ENCODE measurements around the gene DUSP22. TPM values are rescaled to one million over a fixed set of nuclear protein-coding genes. Genes with fewer than 3 reads are reported as not detected.
"Not testable (repeated sequence)": the region's sequence is repeated elsewhere in the genome, so short reads cannot be mapped to it uniquely, and the experiment has no call there.

The DUSP22 gene, protein sequence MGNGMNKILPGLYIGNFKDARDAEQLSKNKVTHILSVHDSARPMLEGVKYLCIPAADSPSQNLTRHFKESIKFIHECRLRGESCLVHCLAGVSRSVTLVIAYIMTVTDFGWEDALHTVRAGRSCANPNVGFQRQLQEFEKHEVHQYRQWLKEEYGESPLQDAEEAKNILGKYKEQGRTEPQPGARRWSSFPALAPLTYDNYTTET
- total RNA-seq (10 to 100 TPM; 56.7 to 65.8 TPM), polyA plus RNA-seq (10 to 100 TPM; 23.0 to 41.8 TPM)
- long read RNA-seq, donor 1, transcript DUSP22-201 (8 exons, 1,485 nt): minor isoform, 20 of 129 reads
- long read RNA-seq, donor 1, transcript DUSP22-207 (7 exons, 587 nt): minor isoform, 6 of 129 reads
- long read RNA-seq, donor 1, transcript DUSP22-202 (7 exons, 3,098 nt): major isoform, 53 of 129 reads
- long read RNA-seq, donor 1, transcript DUSP22-208 (6 exons, 1,166 nt): minor isoform, 32 of 129 reads
- long read RNA-seq, donor 1, partial matches to known transcripts: 0 of 129 reads
- long read RNA-seq, donor 1, other reads (novel, unspliced or antisense): 15 of 129 reads
- long read RNA-seq, donor 2, transcript DUSP22-202 (7 exons, 3,098 nt): major isoform, 16 of 35 reads
- long read RNA-seq, donor 2, transcript DUSP22-208 (6 exons, 1,166 nt): minor isoform, 7 of 35 reads
- long read RNA-seq, donor 2, partial matches to known transcripts: 1 of 35 reads
- long read RNA-seq, donor 2, other reads (novel, unspliced or antisense): 10 of 35 reads

DNA sequence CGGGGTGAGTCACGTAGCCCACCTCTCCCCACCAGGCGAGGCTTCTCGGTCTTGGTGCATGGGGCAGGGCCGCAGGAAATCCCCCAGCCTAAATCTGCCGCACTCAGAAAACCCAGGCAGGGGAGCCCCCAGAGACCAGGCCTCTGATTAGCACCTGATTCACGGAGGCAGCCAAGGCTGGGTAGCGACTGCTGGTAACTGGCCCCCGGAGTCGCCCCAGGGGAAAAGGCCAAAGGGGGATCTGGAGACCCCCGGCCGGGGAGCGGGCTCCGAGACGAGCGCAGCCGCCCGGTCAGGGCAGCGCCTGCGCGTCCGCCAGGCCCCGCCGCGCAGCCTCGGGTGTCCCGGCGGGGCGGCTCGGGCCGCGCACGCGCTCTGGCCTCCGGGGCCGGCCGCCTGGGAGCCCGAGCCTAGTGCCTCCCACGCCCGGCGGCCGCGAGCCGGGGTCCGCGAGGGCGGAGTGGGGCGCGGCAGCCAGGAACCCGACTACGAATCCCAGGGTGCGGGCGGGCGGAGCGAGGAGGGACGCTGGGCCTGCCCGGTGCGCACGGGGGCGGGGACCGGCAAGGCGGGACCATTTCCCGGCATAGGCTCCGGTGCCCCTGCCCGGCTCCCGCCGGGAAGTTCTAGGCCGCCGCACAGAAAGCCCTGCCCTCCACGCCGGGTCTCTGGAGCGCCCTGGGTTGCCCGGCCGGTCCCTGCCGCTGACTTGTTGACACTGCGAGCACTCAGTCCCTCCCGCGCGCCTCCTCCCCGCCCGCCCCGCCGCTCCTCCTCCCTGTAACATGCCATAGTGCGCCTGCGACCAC lies at the start of gene DUSP22:
TSS of gene DUSP22 (plus strand) at position 791 of the 809 bp plus-strand sequence. CDS start 53 bp downstream, outside the sequence.
- peaks cover 0 to 2% of the 10 kb centered on the region in 2 donors for H3K4me1 ChIP-seq (ENCODE audit: control insufficient read depth in 1 of 2, insufficient read depth in 2 of 2, low read length in 2 of 2)

DNA sequence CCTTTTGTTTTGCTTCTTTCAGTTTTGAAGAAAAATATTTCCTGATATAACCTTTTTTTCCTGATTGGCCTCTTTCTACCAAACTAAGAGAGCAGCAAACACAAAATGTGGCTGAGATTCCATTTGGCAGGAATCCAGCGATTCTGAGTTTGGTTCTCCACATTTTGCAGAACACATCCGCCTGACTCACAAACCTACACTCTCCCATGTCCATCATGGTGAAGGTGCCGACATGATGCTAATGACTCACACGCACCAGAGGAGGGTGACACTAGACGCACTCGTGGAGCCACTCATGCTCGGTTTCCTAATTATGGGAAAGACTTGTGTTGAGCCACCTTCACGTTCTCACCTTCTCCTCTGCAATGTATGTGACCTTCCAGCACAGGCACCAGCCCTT lies 45.9 kb upstream of the DUSP22 start:
- H3K9me3 ChIP-seq (ENCODE audit: control insufficient read depth, low read length): peaks cover 2% of the 10 kb centered on the region
- no peaks in the 10 kb centered on the region for H3K27me3 ChIP-seq (ENCODE audit: control insufficient read depth in 1 of 2, insufficient read depth in 2 of 2, low read length in 1 of 2)
- no peaks in the 10 kb centered on the region for H3K4me1 ChIP-seq (ENCODE audit: control insufficient read depth in 1 of 2, insufficient read depth in 2 of 2, low read length in 2 of 2)
- no peak overlapping the region for H3K27ac ChIP-seq (ENCODE audit: low read depth in 1 of 2, low read length in 2 of 2)
- ATAC-seq (ENCODE audit: low FRiP score): no peak
- WGBS, 2 donors: 58 to 61% methylated on average over 8 of the region's 8 CpGs
- H3K4me3 ChIP-seq (ENCODE audit: low read length in 2 of 2): no peak overlapping the region
- no peak for DNase-seq
- H3K36me3 ChIP-seq (ENCODE audit: control insufficient read depth in 1 of 2, insufficient read depth in 2 of 2, low read length in 1 of 2): no peaks in the 10 kb centered on the region
- intact Hi-C loops (cut with DNase I): no loop called here

More for the DNA sequence above, at the start of gene DUSP22:
- 19 to 28% methylated on average over 85 of the region's 85 CpGs for WGBS, 2 donors
- intact Hi-C loops (cut with DNase I): no loop called here
- H3K9me3 ChIP-seq (ENCODE audit: control insufficient read depth, low read length): no peaks in the 10 kb centered on the region
- ATAC-seq (ENCODE audit: low FRiP score) (peak; percentile 94), DNase-seq (peak; percentile 94 to 96)
- no peaks in the 10 kb centered on the region for H3K36me3 ChIP-seq (ENCODE audit: control insufficient read depth in 1 of 2, insufficient read depth in 2 of 2, low read length in 1 of 2)
- H3K4me3 ChIP-seq (ENCODE audit: low read length in 2 of 2): peak within 1 kb of the TSS; percentile 38 to 71
- no peaks in the 10 kb centered on the region for H3K27me3 ChIP-seq (ENCODE audit: control insufficient read depth in 1 of 2, insufficient read depth in 2 of 2, low read length in 1 of 2)
- H3K27ac ChIP-seq (ENCODE audit: low read depth in 1 of 2, low read length in 2 of 2): peak within 1 kb of the TSS; percentile 33 to 85

DNA sequence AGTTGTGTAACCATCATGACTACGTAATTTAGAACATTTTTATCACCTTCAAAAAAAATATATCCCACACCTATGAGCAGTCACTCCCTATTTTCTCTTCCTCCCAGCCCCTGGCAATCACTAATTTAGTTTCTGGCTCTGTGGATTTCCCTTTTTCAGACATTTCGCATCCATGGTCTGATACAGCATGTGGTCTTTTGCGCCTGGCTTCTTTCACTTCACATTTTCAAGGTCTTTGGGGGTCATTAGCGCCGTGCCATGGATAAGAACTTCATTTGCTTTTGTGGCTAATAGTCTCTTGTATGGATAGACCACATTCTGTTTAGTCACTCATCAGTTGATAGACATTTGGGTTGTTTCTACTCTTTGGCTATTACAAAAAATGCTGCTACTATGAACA lies 44.9 kb upstream of the DUSP22 start:
- Histone ChIP-seq H3K9me3 (ENCODE audit: control insufficient read depth, low read length) (no peaks in the 10 kb centered on the region), H3K4me3 (ENCODE audit: low read length in 2 of 2) (no peak overlapping the region), H3K27ac (ENCODE audit: low read depth in 1 of 2, low read length in 2 of 2) (no peak overlapping the region), H3K27me3 (ENCODE audit: control insufficient read depth in 1 of 2, insufficient read depth in 2 of 2, low read length in 1 of 2) (no peaks in the 10 kb centered on the region), H3K4me1 (ENCODE audit: control insufficient read depth in 1 of 2, insufficient read depth in 2 of 2, low read length in 2 of 2) (no peaks in the 10 kb centered on the region), H3K36me3 (ENCODE audit: control insufficient read depth in 1 of 2, insufficient read depth in 2 of 2, low read length in 1 of 2) (no peaks in the 10 kb centered on the region)
- WGBS, 2 donors: 77 to 87% methylated on average over 5 of the region's 5 CpGs
- ATAC-seq (ENCODE audit: low FRiP score) (no peak), DNase-seq (no peak)
- intact Hi-C loops (cut with DNase I): no loop called here

DNA sequence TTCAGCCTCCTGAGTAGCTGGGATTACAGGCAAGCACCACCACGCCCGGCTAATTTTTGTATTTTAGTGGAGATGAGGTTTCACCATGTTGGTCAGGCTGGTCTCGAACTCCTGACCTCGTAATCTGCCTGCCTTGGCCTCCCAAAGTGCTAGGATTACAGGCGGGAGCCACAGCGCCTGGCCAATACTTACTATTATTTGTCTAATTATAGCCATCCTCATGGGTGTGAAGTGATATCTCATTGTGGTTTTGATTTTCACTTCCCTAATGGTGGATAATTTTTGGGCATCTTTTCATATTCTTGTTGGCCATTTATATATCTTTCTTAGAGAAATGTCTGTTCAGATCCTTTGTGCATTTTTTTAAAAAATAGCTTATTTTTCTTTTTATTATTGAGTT lies 44.2 kb upstream of the DUSP22 start:
- DNase-seq; H3K4me1 ChIP-seq (ENCODE audit: control insufficient read depth in 1 of 2, insufficient read depth in 2 of 2, low read length in 2 of 2); ATAC-seq (ENCODE audit: low FRiP score); H3K27ac ChIP-seq (ENCODE audit: low read depth in 1 of 2, low read length in 2 of 2); H3K4me3 ChIP-seq (ENCODE audit: low read length in 2 of 2); intact Hi-C loops (cut with DNase I); H3K9me3 ChIP-seq (ENCODE audit: control insufficient read depth, low read length); H3K36me3 ChIP-seq (ENCODE audit: control insufficient read depth in 1 of 2, insufficient read depth in 2 of 2, low read length in 1 of 2); H3K27me3 ChIP-seq (ENCODE audit: control insufficient read depth in 1 of 2, insufficient read depth in 2 of 2, low read length in 1 of 2): not testable (repeated sequence)
- WGBS, 2 donors: 91 to 92% methylated on average over 6 of the region's 6 CpGs

DNA sequence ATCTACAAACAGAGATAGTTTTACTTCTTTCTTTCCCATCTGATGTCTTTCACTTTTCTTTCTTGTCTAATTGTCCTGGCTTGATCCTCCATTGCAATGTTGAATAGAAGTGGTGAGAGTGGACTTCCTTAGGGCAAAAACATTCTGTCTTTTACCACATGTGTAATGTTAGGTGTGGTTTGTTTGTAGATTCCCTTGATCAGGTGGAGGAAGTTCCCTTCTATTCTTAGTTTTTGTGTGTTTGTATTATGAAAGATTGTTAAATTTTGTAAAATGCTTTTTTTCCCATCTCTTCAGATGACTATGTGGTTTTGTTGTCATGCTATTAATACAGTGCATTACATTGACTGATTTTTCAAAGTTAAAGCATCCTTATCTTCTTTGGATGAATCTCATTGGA lies 41.6 kb upstream of the DUSP22 start:
- Histone ChIP-seq H3K27ac (ENCODE audit: low read depth in 1 of 2, low read length in 2 of 2) (no peak overlapping the region), H3K36me3 (ENCODE audit: control insufficient read depth in 1 of 2, insufficient read depth in 2 of 2, low read length in 1 of 2) (no peaks in the 10 kb centered on the region), H3K4me3 (ENCODE audit: low read length in 2 of 2) (no peak overlapping the region), H3K9me3 (ENCODE audit: control insufficient read depth, low read length) (no peaks in the 10 kb centered on the region), H3K27me3 (ENCODE audit: control insufficient read depth in 1 of 2, insufficient read depth in 2 of 2, low read length in 1 of 2) (peaks cover 0 to 2% of the 10 kb centered on the region in 2 donors), H3K4me1 (ENCODE audit: control insufficient read depth in 1 of 2, insufficient read depth in 2 of 2, low read length in 2 of 2) (no peaks in the 10 kb centered on the region)
- DNase-seq: no peak
- intact Hi-C loops (cut with DNase I): no loop called here
- no peak for ATAC-seq (ENCODE audit: low FRiP score)

DNA sequence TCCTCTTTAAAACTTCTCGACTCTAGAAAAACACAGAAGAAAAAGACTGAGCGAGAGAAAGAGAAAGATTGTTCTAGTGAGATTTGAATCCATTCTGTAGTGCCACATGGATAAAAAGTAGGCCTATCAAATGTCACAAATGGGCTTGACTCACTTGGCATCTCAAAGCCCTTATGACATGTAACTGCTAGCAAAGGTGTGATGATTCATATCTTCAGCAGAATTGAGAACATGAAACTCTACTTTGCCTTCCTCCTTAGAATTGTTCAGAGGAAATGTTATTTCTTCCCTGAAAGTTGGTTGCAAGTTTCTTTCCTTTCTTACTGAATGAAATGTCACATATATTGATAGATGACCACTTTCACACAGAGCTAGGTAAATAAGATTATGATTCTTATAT lies 40.4 kb upstream of the DUSP22 start:
- H3K27ac ChIP-seq (ENCODE audit: low read depth in 1 of 2, low read length in 2 of 2): no peak overlapping the region
- intact Hi-C loops (cut with DNase I): no loop called here
- H3K36me3 ChIP-seq (ENCODE audit: control insufficient read depth in 1 of 2, insufficient read depth in 2 of 2, low read length in 1 of 2): no peaks in the 10 kb centered on the region
- ATAC-seq (ENCODE audit: low FRiP score) (no peak), DNase-seq (no peak)
- H3K4me1 ChIP-seq (ENCODE audit: control insufficient read depth in 1 of 2, insufficient read depth in 2 of 2, low read length in 2 of 2): no peaks in the 10 kb centered on the region
- WGBS, 2 donors: 35 to 54% methylated on average over 2 of the region's 2 CpGs
- H3K9me3 ChIP-seq (ENCODE audit: control insufficient read depth, low read length): no peaks in the 10 kb centered on the region
- peaks cover 0 to 2% of the 10 kb centered on the region in 2 donors for H3K27me3 ChIP-seq (ENCODE audit: control insufficient read depth in 1 of 2, insufficient read depth in 2 of 2, low read length in 1 of 2)
- H3K4me3 ChIP-seq (ENCODE audit: low read length in 2 of 2): no peak overlapping the region

DNA sequence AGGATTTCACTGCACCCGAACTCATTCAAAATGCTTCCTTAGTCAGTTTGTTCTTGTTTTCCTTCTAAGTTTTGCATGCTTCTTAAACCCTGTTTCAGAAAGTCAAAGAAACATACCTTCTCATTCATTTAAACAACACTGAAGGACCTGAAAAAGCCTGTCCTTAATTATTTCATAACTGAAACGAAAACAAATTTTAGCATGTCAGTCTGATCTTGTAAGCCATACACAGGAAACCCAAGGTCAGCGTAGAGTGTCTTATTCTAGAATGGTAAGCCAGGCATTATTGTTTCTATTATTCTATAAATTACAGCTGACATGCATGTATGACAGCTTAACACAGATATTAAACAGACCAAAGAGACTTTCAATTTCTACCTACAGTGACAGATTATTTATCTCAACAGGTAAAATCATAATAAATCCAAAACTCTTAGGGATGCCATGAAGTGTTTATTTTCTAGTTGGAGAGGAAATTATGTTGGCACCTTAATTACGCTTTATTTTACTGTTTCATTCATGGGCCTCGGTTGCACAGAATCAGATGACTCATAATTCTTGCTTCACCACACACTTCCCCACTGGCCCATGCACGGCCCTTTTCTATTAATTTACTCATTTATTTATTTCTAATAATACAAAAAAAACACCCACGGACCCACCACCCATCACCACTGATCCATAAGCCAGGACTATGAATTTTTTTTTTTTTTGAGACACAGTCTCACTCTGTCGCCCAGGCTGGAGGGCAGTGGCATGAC lies 39.3 kb upstream of the DUSP22 start:
- intact Hi-C loops (cut with DNase I): no loop called here
- 56 to 60% methylated on average over 8 of the region's 8 CpGs for WGBS, 2 donors
- no peaks in the 10 kb centered on the region for H3K9me3 ChIP-seq (ENCODE audit: control insufficient read depth, low read length)
- no peak for ATAC-seq (ENCODE audit: low FRiP score)
- H3K36me3 ChIP-seq (ENCODE audit: control insufficient read depth in 1 of 2, insufficient read depth in 2 of 2, low read length in 1 of 2): no peaks in the 10 kb centered on the region
- H3K27me3 ChIP-seq (ENCODE audit: control insufficient read depth in 1 of 2, insufficient read depth in 2 of 2, low read length in 1 of 2): peaks cover 0 to 2% of the 10 kb centered on the region in 2 donors
- H3K4me1 ChIP-seq (ENCODE audit: control insufficient read depth in 1 of 2, insufficient read depth in 2 of 2, low read length in 2 of 2): no peaks in the 10 kb centered on the region
- H3K27ac ChIP-seq (ENCODE audit: low read depth in 1 of 2, low read length in 2 of 2): no peak overlapping the region
- no peak overlapping the region for H3K4me3 ChIP-seq (ENCODE audit: low read length in 2 of 2)
- DNase-seq: no peak

DNA sequence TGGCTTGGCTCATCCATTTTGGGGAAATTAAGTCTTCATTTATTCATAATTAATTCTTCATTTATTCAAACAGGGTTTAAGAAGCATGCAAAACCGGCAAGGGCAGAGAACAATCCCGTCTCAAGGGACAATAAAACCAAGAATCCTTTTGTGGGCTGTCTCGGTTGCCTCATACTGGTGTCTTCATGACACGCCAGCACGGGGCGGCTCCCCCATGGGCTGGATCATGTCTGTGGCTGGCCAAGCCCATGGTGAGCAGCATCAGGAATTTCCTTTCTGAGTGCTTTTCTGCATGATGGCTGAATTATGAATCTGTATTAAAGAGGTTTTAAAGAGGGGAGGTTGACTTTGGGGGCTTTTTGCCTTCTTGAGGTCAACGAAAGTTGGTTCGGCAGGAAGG lies 38.3 kb upstream of the DUSP22 start:
- H3K36me3 ChIP-seq (ENCODE audit: control insufficient read depth in 1 of 2, insufficient read depth in 2 of 2, low read length in 1 of 2): no peaks in the 10 kb centered on the region
- WGBS, 2 donors: 78% methylated on average over 8 of the region's 8 CpGs
- H3K4me3 ChIP-seq (ENCODE audit: low read length in 2 of 2): no peak overlapping the region
- H3K27ac ChIP-seq (ENCODE audit: low read depth in 1 of 2, low read length in 2 of 2): no peak overlapping the region
- intact Hi-C loops (cut with DNase I): no loop called here
- H3K4me1 ChIP-seq (ENCODE audit: control insufficient read depth in 1 of 2, insufficient read depth in 2 of 2, low read length in 2 of 2): no peaks in the 10 kb centered on the region
- no peak for DNase-seq
- no peak for ATAC-seq (ENCODE audit: low FRiP score)
- peaks cover 0 to 2% of the 10 kb centered on the region in 2 donors for H3K27me3 ChIP-seq (ENCODE audit: control insufficient read depth in 1 of 2, insufficient read depth in 2 of 2, low read length in 1 of 2)
- H3K9me3 ChIP-seq (ENCODE audit: control insufficient read depth, low read length): no peaks in the 10 kb centered on the region
